Parathyroid adenoma (tissue), 2 donors: ENCODE measurements around the gene TGM1.

Experiments
- H2AFZ ChIP-seq: fragments of 300-600 bp; sonication (generic); one replicate; pipeline ENCODE4 v1.7.0; 2017; ENCODE audit warnings: antibody characterized with exemption, mild to moderate bottlenecking
- H3K27ac ChIP-seq: fragments of 300-600 bp; sonication (generic); one replicate; pipeline ENCODE4 v1.7.0; 2017
- H3K27me3 ChIP-seq: fragments of 300-600 bp; sonication (generic); one replicate; pipeline ENCODE4 v1.7.0; 2017; ENCODE audit warnings: low read length; ENCODE audit not compliant: control insufficient read depth, insufficient read depth
- H3K36me3 ChIP-seq: fragments of 300-600 bp; sonication (generic); one replicate; pipeline ENCODE4 v1.7.0; 2017; ENCODE audit warnings: low read length; ENCODE audit not compliant: control insufficient read depth, insufficient read depth
- H3K4me1 ChIP-seq: fragments of 300-600 bp; sonication (generic); one replicate; pipeline ENCODE4 v1.7.0; 2017; ENCODE audit warnings: control low read depth
- H3K4me2 ChIP-seq: fragments of 300-600 bp; sonication (generic); one replicate; pipeline ENCODE4 v1.7.0; 2017; ENCODE audit warnings: low read length
- H3K4me3 ChIP-seq: fragments of 300-600 bp; sonication (generic); one replicate; pipeline ENCODE4 v1.7.0; 2017; ENCODE audit warnings: low read depth, low read length
- H3K79me2 ChIP-seq: fragments of 300-600 bp; sonication (generic); one replicate; pipeline ENCODE4 v1.7.0; 2017; ENCODE audit warnings: control low read depth
- H3K9ac ChIP-seq: fragments of 300-600 bp; sonication (generic); one replicate; pipeline ENCODE4 v1.7.0; 2017; ENCODE audit warnings: mild to moderate bottlenecking
- H3K9me3 ChIP-seq: fragments of 300-600 bp; sonication (generic); one replicate; pipeline ENCODE4 v1.7.0; 2017; ENCODE audit warnings: low read length; ENCODE audit not compliant: control insufficient read depth
- TF ChIP-seq, protein P1 (sequence below): fragments of 300-600 bp; sonication (generic); IDR thresholded peaks from one replicate; pipeline ENCODE4 v1.7.0; 2017; ENCODE audit warnings: antibody characterized with exemption, mild to moderate bottlenecking
- donor health status: primary hyperparathyroidism.

Gene TGM1

DNA sequence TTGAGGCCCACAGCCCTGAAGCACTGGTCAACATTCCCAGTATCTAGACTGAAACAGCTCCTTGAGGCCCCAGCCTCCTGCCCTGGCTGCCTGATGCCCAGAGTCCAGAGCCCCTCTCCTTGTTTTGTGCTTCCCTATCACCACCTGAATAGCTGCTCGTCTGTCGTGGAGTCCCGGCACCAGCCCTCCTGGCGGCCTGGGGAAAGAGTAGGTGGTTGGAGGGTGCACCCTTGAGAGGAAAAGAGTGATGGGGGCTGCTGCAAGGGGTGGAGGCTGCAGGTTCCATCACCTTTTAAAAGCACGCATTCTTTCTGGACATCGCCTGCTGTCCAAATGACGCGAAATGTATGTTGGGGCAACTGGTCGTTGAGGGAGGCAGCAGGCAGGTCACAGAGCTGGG is 5.2 kb upstream of the TGM1 start:
- Histone ChIP-seq H3K9ac (no peak overlapping the region), H3K4me3 (no peak overlapping the region), H3K36me3 (no peaks in the 10 kb centered on the region), H3K79me2 (no peaks in the 10 kb centered on the region), H3K4me1 (peaks cover 11% of the 10 kb centered on the region), H3K27me3 (no peaks in the 10 kb centered on the region), H2AFZ (no peak overlapping the region), H3K4me2 (no peak overlapping the region), H3K27ac (no peak overlapping the region), H3K9me3 (no peaks in the 10 kb centered on the region)
- TF ChIP-seq, protein P1, sequence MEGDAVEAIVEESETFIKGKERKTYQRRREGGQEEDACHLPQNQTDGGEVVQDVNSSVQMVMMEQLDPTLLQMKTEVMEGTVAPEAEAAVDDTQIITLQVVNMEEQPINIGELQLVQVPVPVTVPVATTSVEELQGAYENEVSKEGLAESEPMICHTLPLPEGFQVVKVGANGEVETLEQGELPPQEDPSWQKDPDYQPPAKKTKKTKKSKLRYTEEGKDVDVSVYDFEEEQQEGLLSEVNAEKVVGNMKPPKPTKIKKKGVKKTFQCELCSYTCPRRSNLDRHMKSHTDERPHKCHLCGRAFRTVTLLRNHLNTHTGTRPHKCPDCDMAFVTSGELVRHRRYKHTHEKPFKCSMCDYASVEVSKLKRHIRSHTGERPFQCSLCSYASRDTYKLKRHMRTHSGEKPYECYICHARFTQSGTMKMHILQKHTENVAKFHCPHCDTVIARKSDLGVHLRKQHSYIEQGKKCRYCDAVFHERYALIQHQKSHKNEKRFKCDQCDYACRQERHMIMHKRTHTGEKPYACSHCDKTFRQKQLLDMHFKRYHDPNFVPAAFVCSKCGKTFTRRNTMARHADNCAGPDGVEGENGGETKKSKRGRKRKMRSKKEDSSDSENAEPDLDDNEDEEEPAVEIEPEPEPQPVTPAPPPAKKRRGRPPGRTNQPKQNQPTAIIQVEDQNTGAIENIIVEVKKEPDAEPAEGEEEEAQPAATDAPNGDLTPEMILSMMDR, result no peak

DNA sequence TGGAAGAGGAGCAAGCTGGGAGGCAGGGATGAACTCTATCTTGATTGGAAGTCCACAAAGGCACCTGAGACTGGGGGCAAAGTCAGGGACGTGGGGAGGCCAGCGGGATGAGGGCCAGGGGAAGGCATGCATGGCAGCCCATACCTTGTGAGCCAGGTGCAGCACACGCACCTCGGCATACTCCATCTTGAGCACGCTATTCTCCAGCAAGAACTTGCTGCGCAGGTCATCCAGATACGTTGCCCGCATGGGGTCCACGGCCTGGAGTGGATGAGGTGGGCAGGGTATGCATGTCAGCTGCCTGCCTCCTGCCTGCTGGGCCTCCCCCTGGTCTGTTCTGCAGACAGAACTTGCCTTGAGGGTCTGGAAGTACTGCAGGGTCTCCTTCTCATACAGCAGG is 4.5 kb upstream of the TGM1 start:
- no peak overlapping the region for H2AFZ ChIP-seq
- no peaks in the 10 kb centered on the region for H3K36me3 ChIP-seq
- no peaks in the 10 kb centered on the region for H3K9me3 ChIP-seq
- H3K27me3 ChIP-seq, result no peaks in the 10 kb centered on the region
- no peak overlapping the region for H3K9ac ChIP-seq
- TF ChIP-seq, protein P1, result no peak
- no peak overlapping the region for H3K4me3 ChIP-seq
- H3K79me2 ChIP-seq, result no peaks in the 10 kb centered on the region
- H3K27ac ChIP-seq, result no peak overlapping the region
- H3K4me1 ChIP-seq, result peaks cover 11% of the 10 kb centered on the region
- no peak overlapping the region for H3K4me2 ChIP-seq

DNA sequence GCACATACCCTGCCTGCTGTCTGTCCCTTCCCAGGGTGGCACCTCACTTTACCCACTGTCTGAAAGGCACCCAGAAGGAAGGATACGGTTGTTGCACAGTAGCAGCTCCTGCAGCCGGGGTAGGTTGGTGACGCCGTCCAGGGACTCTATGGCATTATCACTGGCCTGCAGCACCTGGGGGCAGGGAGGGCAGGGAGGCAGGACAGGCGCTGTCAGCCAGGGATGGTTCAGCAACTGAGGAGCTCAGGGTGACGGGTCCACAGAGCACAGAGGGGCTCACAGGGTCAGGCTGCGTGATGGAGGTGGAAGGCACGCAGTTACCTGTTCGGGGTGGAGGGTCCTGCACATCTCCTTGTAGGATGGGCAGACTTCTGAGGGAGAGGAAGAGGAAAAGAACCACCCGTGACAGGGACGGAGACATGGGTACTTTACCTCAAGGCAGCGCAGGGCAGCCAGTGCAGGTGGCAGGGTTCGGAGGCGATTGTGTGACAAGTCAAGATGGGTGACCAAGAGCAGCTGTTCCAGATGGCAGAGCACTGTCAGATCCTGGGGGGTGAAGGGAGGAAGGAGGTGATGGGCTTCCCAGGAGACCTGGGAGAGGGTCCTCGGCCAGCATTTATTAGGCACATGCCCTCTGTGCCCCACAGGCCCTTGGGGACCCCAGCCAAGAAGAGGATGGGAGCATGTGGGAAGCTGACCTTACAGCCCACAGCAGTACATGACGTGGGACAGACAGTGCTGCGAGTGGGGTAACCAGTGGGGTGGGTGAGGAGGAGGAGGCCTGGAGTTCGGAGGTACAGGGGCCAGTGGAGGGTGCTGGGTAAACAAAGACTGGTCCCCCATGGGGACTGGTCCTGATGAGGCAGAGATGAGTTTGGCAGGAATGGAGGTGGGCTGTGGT is 3.6 kb upstream of the TGM1 start:
- Histone ChIP-seq H3K4me1 (peaks cover 5% of the 10 kb centered on the region), H3K9ac (no peak overlapping the region), H3K27ac (no peak overlapping the region), H3K4me2 (no peak overlapping the region), H3K79me2 (no peaks in the 10 kb centered on the region), H3K27me3 (no peaks in the 10 kb centered on the region), H3K9me3 (no peaks in the 10 kb centered on the region), H3K36me3 (no peaks in the 10 kb centered on the region), H3K4me3 (no peak overlapping the region), H2AFZ (no peak overlapping the region)
- TF ChIP-seq, protein P1, result no peak

DNA sequence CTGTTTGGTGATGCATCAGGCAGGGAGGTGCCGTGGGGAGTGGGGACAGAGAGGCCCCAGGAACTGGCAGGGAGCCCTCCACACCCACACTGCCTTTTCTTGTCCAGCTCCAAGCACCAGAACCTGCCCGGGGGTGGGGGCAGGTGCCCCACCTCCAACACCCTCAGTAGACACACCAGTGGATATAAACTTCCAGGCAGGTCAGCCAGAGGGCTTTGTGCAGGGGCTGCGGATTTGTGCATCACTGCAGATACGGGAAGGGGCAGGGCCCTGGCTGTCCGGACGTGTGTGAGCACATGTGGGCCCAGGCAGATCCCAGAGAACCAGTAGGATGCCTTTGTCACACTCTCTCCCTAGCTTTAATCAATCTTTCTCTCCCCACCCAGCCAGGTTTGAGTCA is 1.3 kb upstream of the TGM1 start:
- Histone ChIP-seq H2AFZ (no peak overlapping the region), H3K36me3 (no peaks in the 10 kb centered on the region), H3K9ac (no peak overlapping the region), H3K4me2 (no peak overlapping the region), H3K27ac (no peak overlapping the region), H3K79me2 (no peaks in the 10 kb centered on the region), H3K27me3 (no peaks in the 10 kb centered on the region), H3K4me3 (no peak overlapping the region), H3K9me3 (no peaks in the 10 kb centered on the region), H3K4me1 (no peaks in the 10 kb centered on the region)
- TF ChIP-seq, protein P1, result no peak

DNA sequence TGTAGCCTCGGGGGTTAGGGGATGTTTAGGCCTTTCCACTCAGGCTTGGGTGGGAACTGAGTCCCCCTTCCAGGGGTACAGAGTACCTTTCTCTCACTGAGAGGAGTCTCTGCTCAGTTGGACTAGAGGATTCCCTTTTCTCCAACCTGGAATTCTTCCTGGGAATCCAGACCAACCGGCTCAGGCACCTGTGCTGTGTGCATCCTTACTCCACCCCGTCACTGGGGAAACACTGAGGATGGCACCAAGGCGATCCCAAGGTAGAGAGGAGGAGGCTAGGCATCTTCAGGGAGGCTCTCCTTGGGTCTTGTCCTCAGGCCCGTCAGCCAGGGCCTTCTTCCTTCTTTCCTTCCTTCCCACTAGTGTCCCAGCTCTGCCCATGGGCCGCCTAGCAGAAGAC is 871 bp upstream of the TGM1 start:
- H3K4me2 ChIP-seq, result no peak overlapping the region
- H3K4me1 ChIP-seq, result no peaks in the 10 kb centered on the region
- TF ChIP-seq, protein P1, result no peak
- no peak overlapping the region for H3K9ac ChIP-seq
- no peaks in the 10 kb centered on the region for H3K36me3 ChIP-seq
- H3K79me2 ChIP-seq, result no peaks in the 10 kb centered on the region
- no peak overlapping the region for H3K4me3 ChIP-seq
- H2AFZ ChIP-seq, result no peak overlapping the region
- H3K9me3 ChIP-seq, result no peaks in the 10 kb centered on the region
- no peak overlapping the region for H3K27ac ChIP-seq
- H3K27me3 ChIP-seq, result no peaks in the 10 kb centered on the region
